HG03135 (cell line): Measurements from ENCODE around the gene SFTPB.

Experiments
- ATAC-seq: cut with Tn5 transposase; IDR thresholded peaks from one replicate; pipeline ENCODE4 v1.9.1; 2021; ENCODE audit warnings: mild to moderate bottlenecking, moderate library complexity; ENCODE audit not compliant: unreplicated experiment

The SFTPB gene

GRCh38 chr2:85702800-85703199 lies 34.8 kb upstream of the SFTPB start:
- no peak for ATAC-seq

GRCh38 chr2:85702172-85702571 lies 34.2 kb upstream of the SFTPB start:
- ATAC-seq: no peak

GRCh38 chr2:85699325-85699724 lies 31.3 kb upstream of the SFTPB start:
- ATAC-seq: no peak

GRCh38 chr2:85698880-85699254 lies 30.9 kb upstream of the SFTPB start:
- ATAC-seq: no peak

- ATAC-seq: no peak
These were observed 30.3 kb upstream of the SFTPB start for GRCh38 chr2:85698184-85698879.

- ATAC-seq: no peak
These were observed 29.7 kb upstream of the SFTPB start for GRCh38 chr2:85697716-85698115.

- no peak for ATAC-seq
These were observed 29.1 kb upstream of the SFTPB start for GRCh38 chr2:85697096-85697495.

GRCh38 chr2:85695691-85696668 lies 28.0 kb upstream of the SFTPB start:
- no peak for ATAC-seq

GRCh38 chr2:85695121-85695520 lies 27.1 kb upstream of the SFTPB start:
- ATAC-seq: no peak

- no peak for ATAC-seq
These were observed 26.3 kb upstream of the SFTPB start, which contains the start of gene GNLY for GRCh38 chr2:85694052-85695025. Gene GNLY, plus strand, starts transcription at chr2:85694358. Its CDS starts 61 bp downstream, at chr2:85694419.

- ATAC-seq: no peak
These were observed 24.1 kb upstream of the SFTPB start for GRCh38 chr2:85692039-85692645.

GRCh38 chr2:85690932-85691331 lies 22.9 kb upstream of the SFTPB start:
- ATAC-seq: no peak

GRCh38 chr2:85684806-85685205 lies 16.8 kb upstream of the SFTPB start:
- no peak for ATAC-seq

GRCh38 chr2:85684380-85684779 lies 16.4 kb upstream of the SFTPB start:
- ATAC-seq: no peak

GRCh38 chr2:85682378-85682777 lies 14.4 kb upstream of the SFTPB start:
- no peak for ATAC-seq

GRCh38 chr2:85681776-85682175 lies 13.8 kb upstream of the SFTPB start:
- no peak for ATAC-seq

- ATAC-seq: no peak
These were observed 13.4 kb upstream of the SFTPB start for GRCh38 chr2:85681372-85681763.

GRCh38 chr2:85680707-85681371 lies 12.8 kb upstream of the SFTPB start:
- no peak for ATAC-seq

GRCh38 chr2:85678794-85679672 lies 11.0 kb upstream of the SFTPB start:
- ATAC-seq: no peak
